ENCODE data around the gene GLP2R.

The GLP2R gene

DNA sequence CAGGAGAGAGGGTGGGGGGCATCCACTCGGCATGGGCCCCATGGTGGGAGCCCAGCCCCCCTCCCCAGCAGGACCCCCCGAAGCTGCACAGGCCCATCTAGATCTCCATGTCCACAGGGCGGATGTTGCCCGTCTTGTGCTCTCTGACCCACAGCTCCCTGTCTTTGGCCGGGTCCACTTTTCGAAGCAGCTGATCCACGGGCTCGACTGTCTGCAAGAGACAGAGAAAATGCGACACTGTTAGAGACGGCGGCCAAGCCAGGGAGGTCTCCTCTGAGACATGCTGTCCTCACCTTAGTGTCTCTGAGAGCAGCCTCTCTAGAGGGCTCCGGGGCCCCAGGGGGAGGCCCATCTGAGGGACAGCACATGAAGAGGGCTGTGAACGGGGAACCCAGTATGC lies 91.4 kb downstream of the GLP2R start (continued):
- TF ChIP-seq, protein P1, sequence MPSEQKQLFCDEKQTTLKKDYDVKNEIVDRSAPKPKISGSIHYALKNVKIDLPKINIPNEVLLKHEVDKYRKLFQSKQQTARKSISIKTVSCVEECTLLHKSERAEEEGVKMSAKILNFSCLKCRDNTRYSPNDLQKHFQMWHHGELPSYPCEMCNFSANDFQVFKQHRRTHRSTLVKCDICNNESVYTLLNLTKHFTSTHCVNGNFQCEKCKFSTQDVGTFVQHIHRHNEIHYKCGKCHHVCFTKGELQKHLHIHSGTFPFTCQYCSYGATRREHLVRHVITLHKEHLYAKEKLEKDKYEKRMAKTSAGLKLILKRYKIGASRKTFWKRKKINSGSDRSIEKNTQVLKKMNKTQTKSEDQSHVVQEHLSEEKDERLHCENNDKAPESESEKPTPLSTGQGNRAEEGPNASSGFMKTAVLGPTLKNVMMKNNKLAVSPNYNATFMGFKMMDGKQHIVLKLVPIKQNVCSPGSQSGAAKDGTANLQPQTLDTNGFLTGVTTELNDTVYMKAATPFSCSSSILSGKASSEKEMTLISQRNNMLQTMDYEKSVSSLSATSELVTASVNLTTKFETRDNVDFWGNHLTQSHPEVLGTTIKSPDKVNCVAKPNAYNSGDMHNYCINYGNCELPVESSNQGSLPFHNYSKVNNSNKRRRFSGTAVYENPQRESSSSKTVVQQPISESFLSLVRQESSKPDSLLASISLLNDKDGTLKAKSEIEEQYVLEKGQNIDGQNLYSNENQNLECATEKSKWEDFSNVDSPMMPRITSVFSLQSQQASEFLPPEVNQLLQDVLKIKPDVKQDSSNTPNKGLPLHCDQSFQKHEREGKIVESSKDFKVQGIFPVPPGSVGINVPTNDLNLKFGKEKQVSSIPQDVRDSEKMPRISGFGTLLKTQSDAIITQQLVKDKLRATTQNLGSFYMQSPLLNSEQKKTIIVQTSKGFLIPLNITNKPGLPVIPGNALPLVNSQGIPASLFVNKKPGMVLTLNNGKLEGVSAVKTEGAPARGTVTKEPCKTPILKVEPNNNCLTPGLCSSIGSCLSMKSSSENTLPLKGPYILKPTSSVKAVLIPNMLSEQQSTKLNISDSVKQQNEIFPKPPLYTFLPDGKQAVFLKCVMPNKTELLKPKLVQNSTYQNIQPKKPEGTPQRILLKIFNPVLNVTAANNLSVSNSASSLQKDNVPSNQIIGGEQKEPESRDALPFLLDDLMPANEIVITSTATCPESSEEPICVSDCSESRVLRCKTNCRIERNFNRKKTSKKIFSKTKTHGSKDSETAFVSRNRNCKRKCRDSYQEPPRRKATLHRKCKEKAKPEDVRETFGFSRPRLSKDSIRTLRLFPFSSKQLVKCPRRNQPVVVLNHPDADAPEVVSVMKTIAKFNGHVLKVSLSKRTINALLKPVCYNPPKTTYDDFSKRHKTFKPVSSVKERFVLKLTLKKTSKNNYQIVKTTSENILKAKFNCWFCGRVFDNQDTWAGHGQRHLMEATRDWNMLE (tag by site-specific recombination; conservative IDR thresholded peaks at IDR 0.05; ENCODE audit: low read depth), result no peak
- TF ChIP-seq ZNF148 (tag by site-specific recombination; IDR thresholded peaks at IDR 0.05; ENCODE audit: borderline replicate concordance) (no peak), ZNF701 (tag by site-specific recombination; IDR thresholded peaks at IDR 0.05) (no peak), ZNF169 (tag by site-specific recombination; IDR thresholded peaks at IDR 0.05) (no peak), ZNF146 (tag by site-specific recombination; IDR thresholded peaks at IDR 0.05) (no peak), ZBTB17 (tag by site-specific recombination; IDR thresholded peaks at IDR 0.05) (no peak)
- TF ChIP-seq, protein P2, sequence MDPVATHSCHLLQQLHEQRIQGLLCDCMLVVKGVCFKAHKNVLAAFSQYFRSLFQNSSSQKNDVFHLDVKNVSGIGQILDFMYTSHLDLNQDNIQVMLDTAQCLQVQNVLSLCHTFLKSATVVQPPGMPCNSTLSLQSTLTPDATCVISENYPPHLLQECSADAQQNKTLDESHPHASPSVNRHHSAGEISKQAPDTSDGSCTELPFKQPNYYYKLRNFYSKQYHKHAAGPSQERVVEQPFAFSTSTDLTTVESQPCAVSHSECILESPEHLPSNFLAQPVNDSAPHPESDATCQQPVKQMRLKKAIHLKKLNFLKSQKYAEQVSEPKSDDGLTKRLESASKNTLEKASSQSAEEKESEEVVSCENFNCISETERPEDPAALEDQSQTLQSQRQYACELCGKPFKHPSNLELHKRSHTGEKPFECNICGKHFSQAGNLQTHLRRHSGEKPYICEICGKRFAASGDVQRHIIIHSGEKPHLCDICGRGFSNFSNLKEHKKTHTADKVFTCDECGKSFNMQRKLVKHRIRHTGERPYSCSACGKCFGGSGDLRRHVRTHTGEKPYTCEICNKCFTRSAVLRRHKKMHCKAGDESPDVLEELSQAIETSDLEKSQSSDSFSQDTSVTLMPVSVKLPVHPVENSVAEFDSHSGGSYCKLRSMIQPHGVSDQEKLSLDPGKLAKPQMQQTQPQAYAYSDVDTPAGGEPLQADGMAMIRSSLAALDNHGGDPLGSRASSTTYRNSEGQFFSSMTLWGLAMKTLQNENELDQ (tag by site-specific recombination; IDR thresholded peaks at IDR 0.05; ENCODE audit: low read depth), result no peak

GRCh38 chr17:9917801-9918200 lies 92.1 kb downstream of the GLP2R start:
- H3K36me3 ChIP-seq (ENCODE audit: control insufficient read depth in 2 of 2, insufficient read depth in 1 of 2, low read length in 2 of 2), result no peaks in the 10 kb centered on the region
- no peak overlapping the region for H3K27ac ChIP-seq (ENCODE audit: extremely low read depth, low read depth, low read length)
- no peaks in the 10 kb centered on the region for H3K4me1 ChIP-seq (ENCODE audit: control insufficient read depth, insufficient read depth, low read length)
- TF ChIP-seq ZNF174 (tag by site-specific recombination; IDR thresholded peaks at IDR 0.05) (no peak), KLF16 (tag by site-specific recombination; IDR thresholded peaks at IDR 0.05) (no peak), ZNF555 (tag by site-specific recombination; conservative IDR thresholded peaks at IDR 0.05) (no peak), ZNF114 (tag by site-specific recombination; IDR thresholded peaks at IDR 0.05) (no peak)
- TF ChIP-seq, protein P3, sequence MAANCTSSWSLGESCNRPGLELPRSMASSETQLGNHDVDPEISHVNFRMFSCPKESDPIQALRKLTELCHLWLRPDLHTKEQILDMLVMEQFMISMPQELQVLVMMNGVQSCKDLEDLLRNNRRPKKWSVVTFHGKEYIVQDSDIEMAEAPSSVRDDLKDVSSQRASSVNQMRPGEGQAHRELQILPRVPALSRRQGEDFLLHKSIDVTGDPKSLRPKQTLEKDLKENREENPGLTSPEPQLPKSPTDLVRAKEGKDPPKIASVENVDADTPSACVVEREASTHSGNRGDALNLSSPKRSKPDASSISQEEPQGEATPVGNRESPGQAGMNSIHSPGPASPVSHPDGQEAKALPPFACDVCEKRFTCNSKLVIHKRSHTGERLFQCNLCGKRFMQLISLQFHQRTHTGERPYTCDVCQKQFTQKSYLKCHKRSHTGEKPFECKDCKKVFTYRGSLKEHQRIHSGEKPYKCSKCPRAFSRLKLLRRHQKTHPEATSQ (tag by site-specific recombination; IDR thresholded peaks at IDR 0.05), result no peak
- ChIA-PET CTCF (interaction anchor here (1.1 to 3.8 kb wide), 3 partner anchors 11 to 699 kb away, joined by 5 to 22 read pairs (median 6); no protein-coding TSS in a partner anchor), POLR2A (no interaction called here)
- H3K9me3 ChIP-seq (ENCODE audit: control insufficient read depth, insufficient read depth, low read depth, low read length), result no peaks in the 10 kb centered on the region
- H3K4me3 ChIP-seq (ENCODE audit: low read depth, low read length), result no peak overlapping the region
